Measurements from ENCODE around the gene ZMAT5.

- no peak for TF ChIP-seq CTCF (IDR thresholded peaks at IDR 0.05)
- TF ChIP-seq POLR2A (IDR thresholded peaks at IDR 0.05), result no peak
Observed at GRCh38 chr22:29811377-29811776, 44.6 kb upstream of the ZMAT5 start.
